Activated gamma-delta T cell treated with Interleukin-2 at 50 U/mL for 16 hours (primary cell): ENCODE measurements around the gene SDCCAG8.

Source experiments
- DNase-seq: peaks from one replicate; pipeline ENCODE4 v3.0.0-alpha.2; 2020

Gene SDCCAG8

DNA sequence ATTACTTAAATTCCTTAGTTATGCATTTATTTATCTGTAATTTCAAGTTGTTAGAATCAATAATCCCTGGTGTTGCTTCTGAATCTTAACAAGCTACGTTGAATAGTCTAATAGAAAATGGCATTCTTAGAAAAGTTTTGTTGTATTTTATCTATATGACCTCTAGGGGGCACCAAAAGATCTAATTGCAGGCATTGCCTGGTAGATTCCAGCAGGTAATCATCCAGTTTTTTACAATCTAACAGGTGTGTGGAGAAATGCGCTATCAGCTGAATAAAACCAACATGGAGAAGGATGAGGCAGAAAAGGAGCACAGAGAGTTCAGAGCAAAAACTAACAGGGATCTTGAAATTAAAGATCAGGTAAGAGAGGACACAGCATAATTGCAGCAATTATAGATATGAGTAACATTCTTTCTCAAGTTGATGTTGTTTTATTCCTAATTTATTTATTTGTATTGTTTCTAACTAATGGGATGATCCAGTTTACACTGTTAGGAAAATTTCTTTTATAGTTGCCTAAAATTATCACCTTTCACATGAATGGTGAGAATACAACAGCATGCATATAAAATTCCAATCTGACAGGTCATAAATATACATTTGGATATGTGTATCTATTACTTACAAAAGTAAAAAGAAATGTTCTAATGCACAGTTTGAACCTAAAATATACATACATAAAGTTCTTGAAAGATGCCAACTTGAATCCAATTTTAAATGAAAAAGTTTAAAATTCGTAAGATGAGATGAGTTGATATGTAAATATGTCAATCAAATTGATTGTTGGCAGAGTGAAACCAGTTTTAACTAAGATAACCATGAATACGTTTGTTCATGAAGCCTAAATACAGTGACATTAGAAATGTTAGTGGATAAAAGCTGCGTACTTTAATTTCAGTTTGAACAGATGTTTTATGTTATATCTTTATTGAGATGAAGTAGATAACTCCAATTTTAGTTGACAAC lies 88.4 kb downstream of the SDCCAG8 start:
- no peak for DNase-seq

DNA sequence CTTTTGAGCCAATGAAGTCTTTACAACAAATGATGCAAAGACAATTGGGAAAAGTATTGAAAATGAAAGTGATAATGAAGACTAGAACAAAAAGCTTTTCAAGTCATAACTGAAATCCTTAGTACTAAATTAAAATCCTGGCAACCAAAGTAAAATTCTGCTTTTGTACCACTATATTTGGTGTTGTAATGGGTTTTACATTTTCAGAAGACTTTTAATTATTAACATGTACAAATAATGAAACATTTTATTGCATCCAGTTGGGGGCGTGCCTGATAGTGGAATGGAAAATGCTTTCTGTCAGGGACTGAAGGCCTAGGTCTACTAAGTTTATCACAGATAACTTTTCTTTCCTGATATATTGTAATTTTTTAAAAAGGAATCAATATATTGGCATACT lies 89.4 kb downstream of the SDCCAG8 start:
- no peak for DNase-seq

DNA sequence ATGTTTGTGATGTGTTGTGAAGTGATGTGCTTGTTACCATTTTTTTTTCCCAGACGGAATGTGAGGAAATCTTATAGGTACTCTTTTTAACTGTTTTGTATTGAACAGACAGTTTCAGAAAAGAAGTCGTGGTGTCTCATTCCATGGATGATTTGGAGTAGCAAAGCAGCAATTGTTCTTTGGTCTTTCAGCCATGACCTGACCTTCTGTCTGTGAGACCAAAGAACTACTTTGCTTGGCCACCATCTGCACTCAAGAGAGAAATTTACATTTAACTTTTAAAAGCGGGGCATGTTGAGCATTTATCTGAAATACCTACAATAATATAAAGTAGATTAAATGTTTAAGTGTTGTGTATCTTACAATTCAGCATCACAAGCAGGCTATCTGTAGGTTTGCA lies 90.2 kb downstream of the SDCCAG8 start:
- no peak for DNase-seq

DNA sequence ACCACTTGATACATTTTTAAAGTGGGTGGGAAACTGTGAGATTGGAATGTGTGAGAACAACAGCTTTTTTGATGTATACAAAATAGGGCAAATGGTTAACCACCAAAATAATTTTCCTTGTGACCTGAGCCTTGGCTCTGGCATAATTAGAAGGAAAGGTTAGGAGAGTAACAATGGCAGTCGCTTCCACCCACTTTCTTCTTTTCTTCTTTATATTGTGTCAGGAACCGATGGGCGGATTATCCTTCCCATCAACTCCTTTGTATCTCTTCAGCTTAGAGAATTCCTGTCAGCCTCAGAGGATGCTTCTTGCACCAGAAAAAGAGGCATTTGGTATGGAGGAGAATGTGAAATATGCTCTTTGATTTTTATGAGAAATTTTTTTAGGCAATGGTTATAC lies 90.6 kb downstream of the SDCCAG8 start:
- DNase-seq: no peak

DNA sequence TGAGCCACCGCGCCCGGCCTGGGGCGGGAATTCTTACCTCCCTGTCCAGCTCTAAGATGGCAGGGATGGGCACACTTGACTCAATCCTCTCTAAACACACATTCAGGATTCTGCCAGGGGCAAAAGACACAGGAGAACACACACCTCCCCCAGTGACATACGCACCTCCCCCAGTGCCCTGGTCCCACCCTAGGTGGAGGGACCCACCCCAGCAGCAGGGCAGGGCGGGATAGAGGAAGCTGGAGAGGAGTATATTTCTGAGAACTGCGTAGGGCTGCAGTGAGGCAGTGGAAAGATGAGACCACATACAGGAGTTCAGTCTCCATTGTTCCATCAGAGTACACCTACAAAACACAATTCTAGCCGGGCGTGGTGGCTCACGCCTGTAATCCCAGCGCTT lies 92.5 kb downstream of the SDCCAG8 start:
- no peak for DNase-seq

DNA sequence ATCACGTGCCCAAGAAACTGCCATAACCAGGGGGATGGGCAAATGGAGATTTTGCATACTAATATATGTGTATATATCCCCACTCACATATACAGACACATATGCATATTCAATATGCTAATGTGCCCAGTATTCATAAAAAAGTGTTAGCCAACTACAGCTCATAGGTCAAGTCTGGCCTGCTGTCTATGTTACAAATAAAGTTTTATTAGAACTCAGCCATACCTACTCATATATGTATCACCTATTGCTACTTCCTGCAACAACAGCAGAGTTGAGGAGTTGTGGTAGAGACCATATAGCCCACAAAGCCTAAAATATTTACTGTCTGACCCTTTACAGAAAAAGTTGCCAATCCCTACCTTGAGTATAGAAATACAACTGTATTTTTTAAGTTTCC lies 93.3 kb downstream of the SDCCAG8 start:
- DNase-seq: no peak

DNA sequence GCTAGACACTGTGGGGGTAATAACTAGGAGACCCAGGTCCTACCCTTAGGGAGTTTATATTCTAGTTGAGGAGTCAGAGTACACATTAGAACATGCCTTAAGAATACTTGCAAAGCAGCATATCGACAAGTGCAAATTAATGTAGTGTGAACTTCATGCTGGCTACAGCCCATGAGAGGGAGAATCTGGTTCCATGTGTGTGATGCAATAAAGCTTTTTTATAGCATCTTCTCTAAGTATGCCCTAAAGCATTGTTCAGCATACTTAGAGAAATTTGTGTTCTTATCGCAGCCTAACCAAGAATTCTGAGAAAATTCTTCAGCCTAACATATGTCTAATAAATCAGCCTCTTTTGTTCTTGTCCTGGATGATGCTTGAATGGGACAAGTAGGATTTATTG lies 95.5 kb downstream of the SDCCAG8 start:
- DNase-seq: no peak

DNA sequence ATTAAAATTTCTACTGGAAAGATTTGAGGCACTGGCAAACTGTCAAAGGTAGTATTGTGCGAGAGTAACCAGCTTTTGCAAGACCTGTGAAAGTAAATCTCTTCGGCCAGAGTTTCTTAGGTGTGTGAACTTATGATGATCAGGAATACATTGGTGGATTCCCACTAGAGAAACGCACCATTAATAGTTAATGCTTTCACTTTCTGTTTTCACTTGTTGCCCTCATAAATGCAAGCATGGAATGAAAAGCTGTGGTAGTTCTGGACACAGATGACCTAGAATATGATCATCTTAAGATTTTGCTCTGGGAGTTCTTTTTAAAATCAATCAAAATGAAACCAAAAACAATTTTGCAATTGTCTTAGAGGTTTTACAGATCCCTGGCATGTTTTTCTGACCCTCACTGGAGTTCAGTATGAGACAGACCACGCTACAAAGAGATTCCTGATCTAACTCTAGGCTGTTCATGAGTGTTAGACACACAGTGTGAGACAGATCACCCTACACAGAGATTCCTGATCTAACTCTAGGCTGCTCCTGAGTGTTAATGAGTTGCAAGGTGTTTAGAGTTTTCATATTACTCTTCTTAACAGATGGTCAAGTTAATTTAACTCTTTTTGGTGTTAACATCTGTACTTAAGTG lies 98.8 kb downstream of the SDCCAG8 start:
- DNase-seq: no peak

DNA sequence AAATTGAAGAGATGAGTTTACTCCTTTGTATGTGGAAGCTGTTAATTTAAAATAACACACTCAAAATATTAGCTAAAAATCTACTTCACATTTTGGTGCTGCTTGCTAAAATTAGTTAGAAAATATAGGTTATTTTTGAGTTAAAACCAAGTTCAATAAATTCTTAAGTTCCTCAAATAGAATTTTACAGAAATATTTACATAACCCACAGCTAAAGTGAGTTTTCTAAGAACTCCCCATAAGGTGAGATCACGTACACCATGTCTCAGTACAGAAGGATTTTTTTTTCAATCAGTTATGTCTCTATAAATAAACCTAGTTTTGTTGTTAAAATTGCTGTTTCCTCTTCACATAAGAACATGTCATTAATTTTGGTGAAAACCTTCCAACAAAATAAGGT lies 108.0 kb downstream of the SDCCAG8 start:
- DNase-seq: no peak

DNA sequence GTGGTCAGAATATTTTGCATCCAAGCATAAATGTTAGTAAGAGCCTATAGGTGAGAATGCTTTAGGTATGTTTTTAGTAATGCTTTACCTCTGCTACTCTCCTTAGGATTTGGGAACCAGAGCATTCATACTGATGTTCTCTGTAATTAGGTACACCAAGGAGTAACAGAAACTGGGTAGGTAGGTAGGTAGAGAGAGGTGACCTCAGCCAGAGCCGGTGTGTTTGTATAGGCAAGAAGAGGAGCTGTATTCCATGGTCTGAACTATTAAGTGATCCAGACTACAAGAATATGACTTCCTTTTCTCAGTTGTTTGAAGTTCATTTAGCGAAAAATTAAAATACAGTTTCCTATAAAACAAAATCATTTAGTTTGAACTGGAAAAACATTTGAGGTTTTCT lies 108.5 kb downstream of the SDCCAG8 start:
- no peak for DNase-seq

DNA sequence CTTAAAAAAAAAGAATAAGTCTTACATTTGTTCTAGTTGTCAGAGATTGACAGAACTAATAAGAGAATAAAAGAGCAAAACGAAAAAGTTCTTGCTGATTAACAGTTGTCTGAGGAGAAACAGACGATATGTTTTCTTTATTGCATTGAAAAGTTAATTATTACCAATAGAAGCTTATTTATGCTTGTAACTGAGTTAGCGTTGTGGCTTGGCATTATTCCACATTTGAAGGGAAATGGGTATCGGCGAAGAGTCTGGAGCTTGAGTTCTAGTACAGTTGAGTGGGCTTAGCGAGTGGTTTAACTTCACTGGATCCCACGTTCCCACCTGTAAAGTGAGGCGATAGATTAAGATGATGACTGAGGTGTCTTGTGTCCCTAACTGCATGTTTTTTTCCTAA lies 109.0 kb downstream of the SDCCAG8 start:
- DNase-seq: no peak

DNA sequence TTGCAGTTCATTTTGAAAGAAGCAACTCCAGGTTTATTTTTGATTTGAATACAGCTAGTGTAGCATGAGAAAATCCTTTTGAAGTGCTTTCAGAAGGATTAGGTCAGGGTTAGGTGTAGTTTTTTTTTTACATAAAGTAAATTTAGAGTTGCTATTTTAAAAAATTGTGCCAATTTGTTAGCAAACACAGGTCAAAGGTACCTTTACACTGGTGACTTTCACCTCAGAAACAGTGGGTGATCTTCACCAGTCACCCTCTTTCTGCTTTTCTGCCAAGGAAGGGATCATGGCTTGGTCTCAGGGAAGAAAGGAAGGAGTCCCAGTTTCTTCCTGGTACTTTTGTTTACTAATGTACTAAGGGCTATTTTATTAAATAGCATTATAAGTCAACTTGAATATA lies 111.5 kb downstream of the SDCCAG8 start:
- no peak for DNase-seq

DNA sequence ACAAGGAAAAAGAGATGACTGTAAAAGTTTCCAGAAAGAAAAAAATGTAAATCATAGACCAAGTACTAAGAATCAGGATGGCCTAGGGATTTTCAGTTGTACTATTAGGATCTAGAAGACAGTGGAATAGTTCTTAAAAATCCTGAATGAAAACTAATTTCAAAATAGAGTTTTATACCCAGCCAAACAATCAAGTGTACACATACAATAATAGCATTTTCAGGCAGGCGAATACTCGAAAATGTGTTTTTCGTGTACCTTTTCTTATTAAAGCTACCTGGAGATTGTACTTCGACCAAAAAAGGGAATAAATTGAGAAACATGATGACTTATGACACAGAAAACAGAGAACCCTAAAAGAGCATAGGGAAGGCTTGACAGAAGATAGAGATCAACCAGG lies 118.6 kb downstream of the SDCCAG8 start:
- DNase-seq: no peak

DNA sequence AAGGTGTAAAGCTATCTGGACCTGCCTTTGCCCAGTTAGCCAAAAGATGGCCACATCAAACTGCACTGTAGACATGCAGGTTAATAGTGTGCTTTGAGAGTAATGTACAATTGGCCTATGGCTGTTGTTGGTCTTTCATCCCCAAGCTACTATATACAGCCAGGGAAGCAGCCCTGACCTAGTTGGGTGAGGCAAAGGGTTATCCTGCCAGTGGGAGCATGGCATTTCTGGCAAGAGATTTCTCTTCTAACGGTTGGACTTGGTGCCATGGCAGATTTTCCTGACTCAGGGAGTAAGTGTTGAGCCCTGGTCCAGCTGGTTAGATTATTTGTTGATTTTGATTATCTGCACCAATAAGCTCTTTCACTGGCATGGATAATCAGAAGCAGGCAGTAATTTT lies 119.8 kb downstream of the SDCCAG8 start:
- no peak for DNase-seq

DNA sequence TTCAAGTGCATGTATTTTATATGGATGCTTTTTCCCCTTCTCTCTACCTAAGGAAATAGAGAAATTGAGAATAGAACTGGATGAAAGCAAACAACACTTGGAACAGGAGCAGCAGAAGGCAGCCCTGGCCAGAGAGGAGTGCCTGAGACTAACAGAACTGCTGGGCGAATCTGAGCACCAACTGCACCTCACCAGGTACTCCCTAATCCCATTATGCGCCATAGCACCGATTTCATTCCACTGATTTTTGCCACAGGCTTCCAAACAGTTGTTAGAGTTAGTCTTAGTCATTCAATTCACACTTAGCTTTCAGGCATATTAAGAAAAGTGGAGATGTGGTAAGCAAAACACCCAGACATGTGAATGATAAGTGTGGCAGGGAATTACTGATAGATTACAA lies 122.8 kb downstream of the SDCCAG8 start:
- no peak for DNase-seq

DNA sequence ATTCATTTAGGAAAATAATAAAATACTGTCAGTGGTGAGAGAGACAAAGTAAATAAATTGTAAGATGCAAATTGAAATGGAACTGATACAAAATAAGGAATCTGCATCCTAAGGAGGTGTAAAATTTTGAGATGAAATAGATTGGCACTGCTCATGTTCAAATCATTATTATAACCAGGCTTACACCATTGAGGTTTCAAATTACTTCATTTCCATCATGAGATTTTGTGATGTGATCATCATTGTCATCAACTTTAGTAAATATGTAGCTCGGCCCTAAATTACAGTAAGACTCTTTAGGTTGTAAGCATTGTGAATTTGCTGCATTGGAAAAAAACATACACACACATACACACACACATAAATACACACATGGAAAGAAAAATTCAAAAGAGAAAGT lies 123.4 kb downstream of the SDCCAG8 start:
- DNase-seq: no peak

DNA sequence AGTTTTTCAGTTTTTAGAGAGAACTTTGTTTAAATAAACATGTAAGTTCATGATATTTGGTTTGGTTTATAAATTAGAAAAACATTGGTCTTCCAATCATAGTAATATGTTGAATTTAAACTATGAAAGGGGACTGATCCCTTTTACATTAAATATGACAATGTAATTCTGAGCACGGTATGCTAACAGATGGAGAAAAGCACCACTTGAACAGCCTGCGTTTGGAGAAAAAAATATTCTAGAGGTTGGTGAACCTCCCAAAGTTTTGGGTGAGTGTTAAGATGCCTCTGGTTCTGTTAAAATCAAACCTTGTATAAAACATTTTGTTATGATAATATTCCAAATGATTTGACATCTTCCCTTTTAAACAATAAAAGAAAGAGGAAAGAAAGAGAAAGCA lies 123.9 kb downstream of the SDCCAG8 start:
- no peak for DNase-seq

DNA sequence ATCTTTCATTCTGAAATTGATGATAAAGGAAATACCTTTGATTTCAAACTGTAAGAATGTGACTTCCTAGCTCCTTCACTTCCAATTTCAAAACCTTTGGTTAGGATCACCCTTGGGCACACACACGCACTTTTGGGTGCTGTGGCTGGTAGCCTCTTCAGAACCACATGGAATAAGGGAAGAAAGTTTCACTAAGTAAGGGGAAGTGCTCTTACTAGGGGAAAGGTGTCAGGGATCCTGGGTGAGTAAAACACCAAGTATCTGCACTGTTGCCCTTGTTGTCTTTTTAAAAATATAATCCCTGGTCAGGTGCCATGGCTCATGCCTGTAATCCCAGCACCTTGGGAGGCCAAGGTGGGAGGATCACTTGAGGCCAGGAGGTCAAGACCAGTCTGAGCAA lies 132.4 kb downstream of the SDCCAG8 start:
- DNase-seq: no peak

DNA sequence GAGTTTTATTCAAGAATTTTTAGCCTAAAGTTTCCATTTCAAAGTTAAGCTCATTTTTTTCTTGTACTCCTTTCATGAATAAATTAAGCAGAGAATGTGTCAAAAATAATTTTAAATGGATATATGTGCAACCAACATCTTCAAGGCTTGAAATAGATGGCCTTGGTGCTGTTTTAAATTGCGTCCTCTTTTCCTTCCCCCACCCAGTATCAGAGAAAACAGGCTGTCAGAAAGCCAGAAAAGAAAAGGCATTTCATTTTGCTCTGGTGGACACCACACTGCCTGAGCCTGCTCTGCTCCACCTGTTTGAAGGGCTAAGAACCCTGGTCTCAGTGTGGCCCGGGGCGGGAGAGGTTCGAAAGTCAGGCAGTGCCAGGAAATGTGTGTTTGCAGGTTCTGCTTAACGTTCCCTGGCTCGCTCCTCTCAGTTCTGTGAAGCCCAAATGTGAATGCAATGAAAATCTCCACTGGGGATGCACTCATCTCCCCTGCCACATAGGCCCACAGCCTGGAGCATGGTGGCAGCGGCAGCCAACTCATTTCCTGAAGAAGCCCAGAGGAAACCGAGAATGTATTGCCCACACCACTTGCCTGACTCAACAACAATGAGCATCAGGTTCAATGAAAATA lies 134.4 kb downstream of the SDCCAG8 start:
- DNase-seq: no peak

DNA sequence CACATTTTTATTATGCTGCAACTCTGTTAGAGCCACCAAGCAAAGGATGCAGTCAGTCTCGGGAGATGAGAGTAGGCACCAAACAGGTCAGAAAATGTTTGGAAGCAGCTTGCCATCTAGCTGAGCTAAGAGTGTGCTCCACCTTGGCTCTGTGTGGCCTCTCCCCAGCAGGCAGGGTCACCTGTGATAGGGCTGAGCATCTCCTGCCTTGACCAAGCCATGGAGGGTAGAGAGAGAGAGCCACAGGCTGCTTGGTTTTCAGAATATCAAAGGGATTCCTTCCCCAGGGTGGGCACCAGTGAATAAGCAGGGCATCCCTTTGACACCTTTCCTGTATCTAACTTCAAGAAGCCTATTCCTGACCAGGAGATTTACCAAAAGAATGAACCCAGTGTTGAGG lies 135.5 kb downstream of the SDCCAG8 start:
- DNase-seq: no peak

DNA sequence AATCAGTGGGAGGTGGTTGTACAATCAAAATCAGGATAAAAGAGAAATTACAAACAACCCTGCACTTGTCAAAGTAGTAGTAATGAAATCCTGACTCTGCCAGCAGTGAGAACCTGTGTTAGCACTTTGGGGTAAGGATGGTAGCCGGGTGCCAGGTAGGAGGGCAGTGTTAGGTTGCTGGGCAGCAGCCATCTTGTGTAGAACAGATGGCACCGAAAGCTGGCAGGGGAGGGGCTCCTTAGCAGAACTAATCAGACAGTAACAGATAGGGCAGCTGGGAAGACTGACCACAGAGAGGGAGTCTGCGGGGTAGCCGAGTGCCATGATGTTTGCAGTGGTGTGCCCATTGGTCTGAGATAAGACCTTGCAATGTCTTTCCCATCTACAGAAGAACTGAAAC lies 137.3 kb downstream of the SDCCAG8 start:
- no peak for DNase-seq

DNA sequence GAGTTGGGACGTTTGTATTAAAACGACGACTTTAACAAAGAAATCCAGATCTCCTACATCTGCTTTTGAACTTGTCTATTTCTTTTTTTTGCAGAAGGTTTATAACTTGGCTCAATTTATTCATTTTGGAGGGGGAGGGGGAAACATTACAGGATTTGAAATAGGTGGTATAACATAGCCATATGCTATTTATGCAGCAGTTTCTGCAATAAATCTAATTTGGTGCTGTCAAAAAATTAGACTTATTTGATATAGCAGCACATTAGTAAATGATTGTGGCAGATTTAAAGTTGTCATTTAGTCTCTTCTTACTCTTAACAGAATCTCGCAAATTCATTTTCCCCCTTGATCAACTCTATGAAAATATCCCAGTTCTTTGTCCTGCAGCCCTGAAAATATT lies 138.2 kb downstream of the SDCCAG8 start:
- DNase-seq: no peak

DNA sequence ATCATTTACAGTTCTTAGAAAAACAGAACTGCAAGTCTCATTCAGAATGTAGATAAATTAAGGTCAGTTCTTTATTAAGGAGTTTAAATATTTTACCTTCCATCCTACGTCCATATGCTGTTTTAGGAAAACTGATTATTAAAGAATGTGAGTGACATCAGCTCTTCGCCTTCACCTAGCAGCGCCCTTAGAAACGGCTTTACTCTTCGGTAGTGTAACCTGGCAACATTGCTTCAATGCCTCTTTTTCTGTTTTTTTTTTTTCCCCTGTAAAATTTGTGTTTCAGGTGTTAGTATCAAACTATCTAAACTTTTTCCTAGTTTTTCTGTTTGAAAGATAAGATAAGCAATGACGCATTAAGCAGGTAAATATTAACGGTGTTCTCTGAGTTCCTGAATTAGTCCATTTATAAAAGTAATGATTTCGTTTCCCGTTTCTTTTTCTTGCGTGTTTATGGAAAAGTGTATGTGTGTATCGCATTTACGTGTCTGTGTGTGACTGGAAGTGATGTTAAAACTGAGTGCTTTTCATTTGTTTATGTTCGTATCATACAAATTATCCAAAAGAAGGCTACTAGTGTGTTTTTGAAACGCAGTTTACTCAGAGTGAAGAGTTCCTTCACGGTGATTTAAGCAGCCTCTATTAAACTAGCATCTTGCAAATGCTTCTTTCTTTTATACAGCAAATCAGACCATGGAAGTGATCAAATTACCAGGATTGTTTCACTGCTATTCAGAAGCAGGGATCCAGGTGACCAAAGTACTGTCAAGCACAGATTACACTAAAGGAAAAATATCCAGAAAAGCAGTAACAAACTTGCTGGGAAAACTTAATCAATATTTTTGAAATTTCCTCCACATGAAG lies 139.0 kb downstream of the SDCCAG8 start:
- DNase-seq: no peak
